Measurements from ENCODE around the gene PPP4R3C. TPM values are rescaled to one million over a fixed set of nuclear protein-coding genes. Genes with fewer than 3 reads are reported as not detected.
"Not testable (repeated sequence)": the region's sequence is repeated elsewhere in the genome, so short reads cannot be mapped to it uniquely, and the experiment has no call there.

Gene PPP4R3C
- polyA plus RNA-seq, 1 experiment: not detected

- POLR2A ChIA-PET: no interaction called here
- H3K4me3 ChIP-seq (ENCODE audit: low read depth, low read length): no peak overlapping the region
Observed at GRCh38 chrX:27451324-27451723, 11.8 kb downstream of the PPP4R3C start.

GRCh38 chrX:27446423-27446822 is 16.7 kb downstream of the PPP4R3C start:
- no peak for DNase-seq (ENCODE audit: low read depth, low spot score)
- Histone ChIP-seq H3K27ac (ENCODE audit: low read depth, low read length) (no peak overlapping the region), H3K27me3 (ENCODE audit: control insufficient read depth, insufficient read depth, low read length) (no peaks in the 10 kb centered on the region), H3K4me3 (ENCODE audit: low read depth, low read length) (no peak overlapping the region), H3K9me3 (ENCODE audit: control insufficient read depth, insufficient read depth, low read length) (peaks cover 3% of the 10 kb centered on the region; the same call in 1 of the 2 replicates)
- TF ChIP-seq CTCF (IDR thresholded peaks at IDR 0.05; ENCODE audit: low read depth, low read length): no peak
- CTCF ChIA-PET: no interaction called here
- POLR2A ChIA-PET: no interaction called here

More at GRCh38 chrX:27451324-27451723, 11.8 kb downstream of the PPP4R3C start:
- H3K27ac ChIP-seq (ENCODE audit: low read depth, low read length): no peak overlapping the region
- no peaks in the 10 kb centered on the region for H3K27me3 ChIP-seq (ENCODE audit: control insufficient read depth, insufficient read depth, low read length)
- DNase-seq (ENCODE audit: low read depth, low spot score): no peak
- H3K9me3 ChIP-seq (ENCODE audit: control insufficient read depth, insufficient read depth, low read length): no peaks in the 10 kb centered on the region
- no peak for TF ChIP-seq CTCF (IDR thresholded peaks at IDR 0.05; ENCODE audit: low read depth, low read length)
- CTCF ChIA-PET: no interaction called here

- H3K27ac ChIP-seq (ENCODE audit: low read depth, low read length): no peak overlapping the region
- POLR2A ChIA-PET: no interaction called here
- TF ChIP-seq CTCF (IDR thresholded peaks at IDR 0.05; ENCODE audit: low read depth, low read length): no peak
- DNase-seq (ENCODE audit: low read depth, low spot score): no peak
- peaks cover 3% of the 10 kb centered on the region; the same call in 1 of the 2 replicates for H3K9me3 ChIP-seq (ENCODE audit: control insufficient read depth, insufficient read depth, low read length)
- no peaks in the 10 kb centered on the region for H3K27me3 ChIP-seq (ENCODE audit: control insufficient read depth, insufficient read depth, low read length)
- CTCF ChIA-PET: no interaction called here
- no peak overlapping the region for H3K4me3 ChIP-seq (ENCODE audit: low read depth, low read length)
Observed at GRCh38 chrX:27445438-27445837, 17.7 kb downstream of the PPP4R3C start.

GRCh38 chrX:27444093-27444908 is 18.8 kb downstream of the PPP4R3C start:
- H3K4me3 ChIP-seq (ENCODE audit: low read depth, low read length): no peak overlapping the region
- H3K9me3 ChIP-seq (ENCODE audit: control insufficient read depth, insufficient read depth, low read length): peaks cover 3% of the 10 kb centered on the region; the same call in 1 of the 2 replicates
- TF ChIP-seq CTCF (IDR thresholded peaks at IDR 0.05; ENCODE audit: low read depth, low read length): no peak
- no peaks in the 10 kb centered on the region for H3K27me3 ChIP-seq (ENCODE audit: control insufficient read depth, insufficient read depth, low read length)
- no peak overlapping the region for H3K27ac ChIP-seq (ENCODE audit: low read depth, low read length)
- POLR2A ChIA-PET: no interaction called here
- CTCF ChIA-PET: no interaction called here
- no peak for DNase-seq (ENCODE audit: low read depth, low spot score)

- H3K27ac ChIP-seq (ENCODE audit: low read depth, low read length); H3K9me3 ChIP-seq (ENCODE audit: control insufficient read depth, insufficient read depth, low read length); H3K4me3 ChIP-seq (ENCODE audit: low read depth, low read length); CTCF ChIA-PET; DNase-seq (ENCODE audit: low read depth, low spot score); POLR2A ChIA-PET; H3K27me3 ChIP-seq (ENCODE audit: control insufficient read depth, insufficient read depth, low read length): not testable (repeated sequence)
Observed at GRCh38 chrX:27442392-27442791, 20.7 kb downstream of the PPP4R3C start.
